ENCODE results near the gene TRIM65. TPM values are rescaled to one million over a fixed set of nuclear protein-coding genes. Genes with fewer than 3 reads are reported as not detected.

TRIM65 gene
- total RNA-seq, 2 donors from 2014 or later = 27.5 to 28.1 TPM

GRCh38 chr17:75901727-75902126 lies 5.0 kb upstream of the TRIM65 start:
- H3K27ac ChIP-seq = no peak overlapping the region
- 88% methylated on average over 15 of the region's 18 CpGs for WGBS
- TF ChIP-seq POLR2A (IDR thresholded peaks at IDR 0.05) (no peak), POLR2AphosphoS5 (IDR thresholded peaks at IDR 0.05) (no peak), CTCF (IDR thresholded peaks at IDR 0.05) (no peak)
- DNase-seq (ENCODE audit: low spot score) = no peak
- no peaks in the 10 kb centered on the region for H3K27me3 ChIP-seq (replicated peaks; ENCODE audit: insufficient read depth)
- H3K4me1 ChIP-seq (replicated peaks) = peaks cover 3% of the 10 kb centered on the region
- H3K36me3 ChIP-seq = peaks cover 9 to 18% of the 10 kb centered on the region in 2 donors
- no peak overlapping the region for H3K4me3 ChIP-seq
- no peaks in the 10 kb centered on the region for H3K9me3 ChIP-seq
- intact Hi-C loops (cut with DNase I) = no loop called here

GRCh38 chr17:75900691-75901533 lies 4.2 kb upstream of the TRIM65 start:
- Histone ChIP-seq H3K4me3 (no peak overlapping the region), H3K27me3 (replicated peaks; ENCODE audit: insufficient read depth) (no peaks in the 10 kb centered on the region), H3K9me3 (no peaks in the 10 kb centered on the region), H3K36me3 (peaks cover 9 to 18% of the 10 kb centered on the region in 2 donors), H3K27ac (no peak overlapping the region), H3K4me1 (replicated peaks) (peaks cover 3% of the 10 kb centered on the region)
- intact Hi-C loops (cut with DNase I) = no loop called here
- WGBS = 89% methylated on average over 13 of the region's 13 CpGs
- no peak for TF ChIP-seq POLR2A (IDR thresholded peaks at IDR 0.05)
- TF ChIP-seq POLR2AphosphoS5 (IDR thresholded peaks at IDR 0.05) = no peak
- TF ChIP-seq CTCF (IDR thresholded peaks at IDR 0.05) = no peak
- DNase-seq (ENCODE audit: low spot score) = no peak

GRCh38 chr17:75899767-75900468 lies 3.2 kb upstream of the TRIM65 start:
- DNase-seq (ENCODE audit: low spot score) = no peak
- no peak overlapping the region for H3K27ac ChIP-seq
- H3K36me3 ChIP-seq = peaks cover 9 to 18% of the 10 kb centered on the region in 2 donors
- no peaks in the 10 kb centered on the region for H3K27me3 ChIP-seq (replicated peaks; ENCODE audit: insufficient read depth)
- whole genome bisulfite sequencing = 96% methylated on average over 15 of the region's 23 CpGs
- no peak for TF ChIP-seq POLR2A (IDR thresholded peaks at IDR 0.05)
- TF ChIP-seq CTCF (IDR thresholded peaks at IDR 0.05) = no peak
- TF ChIP-seq POLR2AphosphoS5 (IDR thresholded peaks at IDR 0.05) = no peak
- intact Hi-C loops (cut with DNase I) = loop anchor here (5.0 kb wide), 1 partner anchor 113 kb away; no protein-coding TSS in a partner anchor
- H3K9me3 ChIP-seq = no peaks in the 10 kb centered on the region
- peaks cover 5% of the 10 kb centered on the region for H3K4me1 ChIP-seq (replicated peaks)
- no peak overlapping the region for H3K4me3 ChIP-seq

- no peak for TF ChIP-seq POLR2AphosphoS5 (IDR thresholded peaks at IDR 0.05)
- no peaks in the 10 kb centered on the region for H3K27me3 ChIP-seq (replicated peaks; ENCODE audit: insufficient read depth)
- DNase-seq (ENCODE audit: low spot score) = no peak
- no peak overlapping the region for H3K4me3 ChIP-seq
- H3K9me3 ChIP-seq = no peaks in the 10 kb centered on the region
- no peak overlapping the region for H3K27ac ChIP-seq
- H3K4me1 ChIP-seq (replicated peaks) = peaks cover 5% of the 10 kb centered on the region
- WGBS = 79% methylated on average over 13 of the region's 13 CpGs
- intact Hi-C loops (cut with DNase I) = loop anchor here (5.0 kb wide), 1 partner anchor 112 kb away; no protein-coding TSS in a partner anchor
- H3K36me3 ChIP-seq = peaks cover 9 to 18% of the 10 kb centered on the region in 2 donors
Observed at GRCh38 chr17:75899353-75899752, 2.6 kb upstream of the TRIM65 start.

- Histone ChIP-seq H3K27ac (no peak overlapping the region), H3K4me3 (no peak overlapping the region), H3K27me3 (replicated peaks; ENCODE audit: insufficient read depth) (no peaks in the 10 kb centered on the region), H3K9me3 (no peaks in the 10 kb centered on the region), H3K36me3 (peaks cover 9 to 18% of the 10 kb centered on the region in 2 donors), H3K4me1 (replicated peaks) (peaks cover 3% of the 10 kb centered on the region)
- WGBS = 90% methylated on average over 15 of the region's 16 CpGs
- TF ChIP-seq POLR2A (IDR thresholded peaks at IDR 0.05) (no peak), POLR2AphosphoS5 (IDR thresholded peaks at IDR 0.05) (no peak), CTCF (IDR thresholded peaks at IDR 0.05) (no peak)
- intact Hi-C loops (cut with DNase I) = loop anchor here (5.0 kb wide), 1 partner anchor 111 kb away; no protein-coding TSS in a partner anchor
- DNase-seq (ENCODE audit: low spot score) = no peak
Observed at GRCh38 chr17:75898791-75899190, 2.0 kb upstream of the TRIM65 start.
